HepG2 (cell line): ENCODE measurements around the gene ITGAX. TPM values are rescaled to one million over a fixed set of nuclear protein-coding genes. Genes with fewer than 3 reads are reported as not detected.

Experiments used
- ATAC-seq: fragments of 200-7000 bp; cut with Tn5 transposase; 3 replicates; pipeline ENCODE4 v1.9.1; 2020; ENCODE audit warnings: mild to moderate bottlenecking, moderate library complexity
- BruUV-seq: library from RNA; stranded (reverse); fragments of 400-500 nt; replicated peaks from 2 replicates; lab custom pipeline; 2021; lab: Mats Ljungman, UMichigan
- CTCF ChIA-PET: fragments of 300-600 bp; formaldehyde crosslinking; extraction: SDS; loops from one replicate; lab custom pipeline; 2021; ENCODE audit warnings: low total read pairs, inconsistent platforms, low intra/inter-chr PET ratio; lab: Yijun Ruan, JAX
- POLR2A ChIA-PET: fragments of 350-600 bp; sonication (Branson Sonifier 250); formaldehyde crosslinking; loops from one replicate; lab custom pipeline; 2020; ENCODE audit warnings: antibody characterized with exemption, inconsistent platforms; lab: Yijun Ruan, JAX
- DNase-seq: peaks from one replicate; pipeline ENCODE4 v3.0.0-alpha.2; 2015; ENCODE audit warnings: low spot score
- FAIRE-seq: peaks from 3 replicates; lab custom pipeline; 2011; peaks lifted over from hg19 to GRCh38; lab: Jason Lieb, UNC
- H2AFZ ChIP-seq: one replicate; pipeline ENCODE4 v1.6.1; 2011; ENCODE audit warnings: low read length, inconsistent platforms
- H3K27ac ChIP-seq: fragments of 300-600 bp; 3 replicates; pipeline ENCODE4 v1.8.0; 2011; ENCODE audit warnings: mixed run types, mild to moderate bottlenecking, mixed read lengths, low read length, inconsistent platforms; ENCODE audit not compliant: insufficient read depth; ENCODE audit errors: extremely low read length
- H3K27me3 ChIP-seq, 2 experiments: fragments of 200-600 bp in 1 of 2; 2 replicates in 1 of 2; 3 replicates in 1 of 2; pipeline versions ENCODE4 v1.6.0 to v1.8.0; 2011; ENCODE audit warnings: low read length in 2 of 2, mild to moderate bottlenecking in 2 of 2, moderate library complexity in 2 of 2, inconsistent platforms in 1 of 2; ENCODE audit not compliant: insufficient read depth in 2 of 2, control insufficient read depth in 1 of 2
- H3K36me3 ChIP-seq, 2 experiments: fragments of 200-600 bp in 1 of 2; replicated peaks in 1 of 2; 2 replicates in 1 of 2; 3 replicates in 1 of 2; pipeline versions ENCODE4 v1.5.1 to v1.8.0; 2011; ENCODE audit warnings: low read length in 2 of 2, inconsistent platforms in 1 of 2; ENCODE audit not compliant: insufficient read depth in 2 of 2, control insufficient read depth in 1 of 2
- H3K4me1 ChIP-seq: 2 replicates; pipeline ENCODE4 v1.5.1; 2012; ENCODE audit warnings: low read length, inconsistent platforms; ENCODE audit not compliant: insufficient read depth
- H3K4me2 ChIP-seq: 2 replicates; pipeline ENCODE4 v1.6.0; 2011; ENCODE audit warnings: low read depth, low read length, inconsistent platforms
- H3K4me3 ChIP-seq, 3 experiments: fragments of 200-600 bp in 1 of 3; sonication (generic), shearing (Covaris generic) in 1 of 3; replicated peaks in 1 of 3; 2 replicates each; pipeline ENCODE4 v1.5.1; 2011 to 2016; ENCODE audit warnings: low read length in 3 of 3, inconsistent platforms in 2 of 3, low read depth in 2 of 3, mild to moderate bottlenecking in 2 of 3, control low read depth in 1 of 3, mixed read lengths in 1 of 3; ENCODE audit not compliant: insufficient read depth in 1 of 3
- H3K79me2 ChIP-seq: one replicate; pipeline ENCODE4 v1.6.1; 2011; ENCODE audit warnings: low read length, inconsistent platforms; ENCODE audit not compliant: insufficient read depth
- H3K9ac ChIP-seq: 2 replicates; pipeline ENCODE4 v1.6.0; 2011; ENCODE audit warnings: mild to moderate bottlenecking, low read depth, low read length, inconsistent platforms; ENCODE audit not compliant: insufficient read depth
- H3K9me3 ChIP-seq: 2 replicates; pipeline ENCODE4 v1.5.1; 2012; ENCODE audit warnings: mild to moderate bottlenecking, low read length
- H4K20me1 ChIP-seq: 2 replicates; pipeline ENCODE4 v1.6.0; 2011; ENCODE audit warnings: inconsistent platforms, mild to moderate bottlenecking, low read length, moderate library complexity; ENCODE audit not compliant: insufficient read depth
- ARNT2 ChIP-seq: sonication (generic); formaldehyde crosslinking; IDR thresholded peaks from 2 replicates; pipeline ENCODE4 v1.8.0; 2022; ENCODE audit warnings: mild to moderate bottlenecking, low read depth, missing genetic modification reagents, moderate library complexity
- MLXIP ChIP-seq: sonication (generic); formaldehyde crosslinking; IDR thresholded peaks from 2 replicates; pipeline ENCODE4 v1.9.0; 2021; ENCODE audit warnings: missing genetic modification reagents, borderline replicate concordance
- MNT ChIP-seq: fragments of 450-650 bp; IDR thresholded peaks from 2 replicates; pipeline ENCODE4 v1.6.1; 2016
- MYNN ChIP-seq: sonication (generic); formaldehyde crosslinking; IDR thresholded peaks from 2 replicates; pipeline ENCODE4 v1.4.0; 2020; ENCODE audit warnings: mild to moderate bottlenecking, low read depth, missing genetic modification reagents
- REXO4 ChIP-seq: sonication (generic); formaldehyde crosslinking; IDR thresholded peaks from 2 replicates; pipeline ENCODE4 v1.8.0; 2022; ENCODE audit warnings: missing genetic modification reagents, mild to moderate bottlenecking, borderline replicate concordance
- SMARCC2 ChIP-seq: fragments of 450-650 bp; IDR thresholded peaks from 2 replicates; pipeline ENCODE4 v1.6.1; 2017; ENCODE audit warnings: antibody characterized with exemption, mild to moderate bottlenecking
- SOX6 ChIP-seq, 2 experiments: fragments of 450-650 bp in 1 of 2; sonication (generic) in 1 of 2; formaldehyde crosslinking in 1 of 2; IDR thresholded peaks; 2 replicates each; pipeline versions ENCODE4 v1.4.0 to v1.6.1; 2017 to 2020; ENCODE audit warnings: antibody characterized with exemption in 1 of 2, mild to moderate bottlenecking in 1 of 2, missing genetic modification reagents in 1 of 2
- STAT5B ChIP-seq: sonication (generic); formaldehyde crosslinking; IDR thresholded peaks from 2 replicates; pipeline ENCODE4 v1.4.0; 2020; ENCODE audit warnings: missing genetic modification reagents
- TBL1XR1 ChIP-seq: fragments of 150-350 bp; IDR thresholded peaks from 2 replicates; pipeline ENCODE4 v1.6.1; 2014; ENCODE audit warnings: borderline replicate concordance, low read length; ENCODE audit not compliant: partially characterized antibody
- TGIF2 ChIP-seq: IDR thresholded peaks from 2 replicates; pipeline ENCODE4 v1.6.1; 2016; ENCODE audit warnings: control low read depth, missing compliant biosample characterization
- THAP11 ChIP-seq: IDR thresholded peaks from 2 replicates; pipeline ENCODE4 v1.6.1; 2016; ENCODE audit warnings: missing biosample characterization, missing genetic modification reagents
- ZNF354B ChIP-seq: sonication (generic); formaldehyde crosslinking; IDR thresholded peaks from 2 replicates; pipeline ENCODE4 v1.8.0; 2022; ENCODE audit warnings: mild to moderate bottlenecking, missing genetic modification reagents
- ZNF562 ChIP-seq: sonication (generic); formaldehyde crosslinking; IDR thresholded peaks from 2 replicates; pipeline ENCODE4 v1.8.0; 2022; ENCODE audit warnings: missing genetic modification reagents, borderline replicate concordance
- ZNF746 ChIP-seq: sonication (generic); formaldehyde crosslinking; IDR thresholded peaks from 2 replicates; pipeline ENCODE4 v1.8.0; 2022; ENCODE audit warnings: mild to moderate bottlenecking, missing genetic modification reagents
- ZNF775 ChIP-seq: sonication (generic); formaldehyde crosslinking; IDR thresholded peaks from 2 replicates; pipeline ENCODE4 v1.4.0; 2020; ENCODE audit warnings: missing genetic modification reagents, mild to moderate bottlenecking, moderate library complexity, borderline replicate concordance
- ZSCAN12 ChIP-seq: sonication (generic); formaldehyde crosslinking; IDR thresholded peaks from 2 replicates; pipeline ENCODE4 v1.9.0; 2021; ENCODE audit warnings: mild to moderate bottlenecking, missing genetic modification reagents
- WGBS: methylation state at CpG from one replicate; pipeline ENCODE4 v1.1.6; 2017; ENCODE audit warnings: low lambda C conversion rate; 5-methylcytosine and 5-hydroxymethylcytosine counted together
- in situ Hi-C: cut with HindIII; loops from 2 replicates; pipeline ENCODE4 v1.10.0; 2017; ENCODE audit warnings: low pct_unique_long_range_greater_than_20kb; ENCODE audit not compliant: extremely low pct_ligation_motif_present
- intact Hi-C: fragments of 100-400 bp; cut with micrococcal nuclease; formaldehyde crosslinking; loops from one replicate; pipeline ENCODE4 v1.10.0; 2022; ENCODE audit not compliant: unreplicated experiment
- polyA plus RNA-seq, 8 experiments: library from polyadenylated mRNA; depleted of rRNA in 3 of 8; stranded (reverse) in 7 of 8; unstranded in 1 of 8; fragments of >200 nt; fragmentation: Illumina TruSeq in 4 of 8; extraction: Trizol in 4 of 8; gene quantifications; 2 replicates each; pipeline versions ENCODE4 v1.2.1 to v1.2.3, GENCODE V29; 2011 to 2016; ENCODE audit warnings: low read depth in 4 of 8, missing spikeins in 1 of 8, mixed read lengths in 1 of 8; ENCODE audit not compliant: insufficient read depth in 1 of 8
- total RNA-seq, 5 experiments: library from RNA; depleted of rRNA; stranded (reverse); fragments of >200 nt; fragmentation: Illumina TruSeq; extraction: Trizol; gene quantifications; 2 replicates each; pipeline ENCODE4 v1.2.3, GENCODE V29; 2016; ENCODE audit warnings: low read depth in 1 of 5

The ITGAX gene
- total and polyA plus RNA-seq, 2 of the 13 experiments (the other 11 are each of a cell fraction or from before 2014, with no cell fraction given) = 0.32 TPM; not detected in 1

DNA sequence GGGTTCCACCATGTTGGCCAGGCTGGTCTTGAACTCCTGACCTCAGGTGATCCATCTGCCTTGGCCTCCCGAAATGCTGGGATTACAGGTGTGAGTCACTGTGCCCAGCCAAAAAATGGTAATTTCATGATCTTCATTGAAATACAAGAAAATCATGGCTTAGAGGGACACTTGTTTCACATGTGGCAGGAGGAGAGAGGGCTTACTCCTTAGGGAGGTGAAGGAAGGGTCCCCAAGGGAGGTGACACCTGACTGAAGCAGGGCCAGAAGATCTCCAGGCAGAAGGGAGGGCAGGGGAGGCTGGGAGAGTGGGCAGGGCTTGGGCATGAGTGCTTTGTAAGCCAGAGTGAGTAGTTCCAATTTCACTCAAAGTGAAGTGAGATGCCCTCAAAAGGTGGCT lies 20.0 kb upstream of the ITGAX start:
- WGBS = 0% methylated on average over 1 of the region's 1 CpG
- Histone ChIP-seq H2AFZ (no peak overlapping the region), H4K20me1 (no peaks in the 10 kb centered on the region), H3K36me3 (no peaks in the 10 kb centered on the region), H3K27me3 (peaks cover 6 to 55% of the 10 kb centered on the region in 2 experiments), H3K4me3 (no peak overlapping the region), H3K9ac (no peak overlapping the region), H3K4me1 (no peaks in the 10 kb centered on the region), H3K27ac (no peak overlapping the region), H3K4me2 (no peak overlapping the region), H3K9me3 (no peaks in the 10 kb centered on the region), H3K79me2 (no peaks in the 10 kb centered on the region)
- FAIRE-seq (no peak), ATAC-seq (no peak), DNase-seq (no peak)
- BruUV-seq = no TSS peak
- in situ Hi-C loops (no loop called here), intact Hi-C loops (no loop called here)
- TF ChIP-seq SMARCC2 (no peak), MYNN (CRISPR knock-in tag) (no peak), MLXIP (CRISPR knock-in tag) (no peak), ZNF746 (no peak), STAT5B (CRISPR knock-in tag) (no peak), ZNF775 (no peak), REXO4 (CRISPR knock-in tag) (no peak), THAP11 (CRISPR knock-in tag) (no peak), ARNT2 (CRISPR knock-in tag) (no peak), TGIF2 (CRISPR knock-in tag) (no peak), ZNF562 (CRISPR knock-in tag) (no peak), ZSCAN12 (CRISPR knock-in tag) (no peak), TBL1XR1 (no peak), MNT (no peak), ZNF354B (CRISPR knock-in tag) (no peak), SOX6 (IDR thresholded peaks at IDR 0.05) (no peak), SOX6 (CRISPR knock-in tag; IDR thresholded peaks at IDR 0.05) (no peak)
- POLR2A ChIA-PET = no interaction called here
- CTCF ChIA-PET = no interaction called here
